ENCODE data around the gene TSHZ2. TPM values are rescaled to one million over a fixed set of nuclear protein-coding genes. Genes with fewer than 3 reads are reported as not detected.

Gene TSHZ2
- total RNA-seq, 3 donors from 2014 or later (not counting 1 experiment from before 2014, with no cell fraction given) = 1.8 to 1.9 TPM; not detected in 1

DNA sequence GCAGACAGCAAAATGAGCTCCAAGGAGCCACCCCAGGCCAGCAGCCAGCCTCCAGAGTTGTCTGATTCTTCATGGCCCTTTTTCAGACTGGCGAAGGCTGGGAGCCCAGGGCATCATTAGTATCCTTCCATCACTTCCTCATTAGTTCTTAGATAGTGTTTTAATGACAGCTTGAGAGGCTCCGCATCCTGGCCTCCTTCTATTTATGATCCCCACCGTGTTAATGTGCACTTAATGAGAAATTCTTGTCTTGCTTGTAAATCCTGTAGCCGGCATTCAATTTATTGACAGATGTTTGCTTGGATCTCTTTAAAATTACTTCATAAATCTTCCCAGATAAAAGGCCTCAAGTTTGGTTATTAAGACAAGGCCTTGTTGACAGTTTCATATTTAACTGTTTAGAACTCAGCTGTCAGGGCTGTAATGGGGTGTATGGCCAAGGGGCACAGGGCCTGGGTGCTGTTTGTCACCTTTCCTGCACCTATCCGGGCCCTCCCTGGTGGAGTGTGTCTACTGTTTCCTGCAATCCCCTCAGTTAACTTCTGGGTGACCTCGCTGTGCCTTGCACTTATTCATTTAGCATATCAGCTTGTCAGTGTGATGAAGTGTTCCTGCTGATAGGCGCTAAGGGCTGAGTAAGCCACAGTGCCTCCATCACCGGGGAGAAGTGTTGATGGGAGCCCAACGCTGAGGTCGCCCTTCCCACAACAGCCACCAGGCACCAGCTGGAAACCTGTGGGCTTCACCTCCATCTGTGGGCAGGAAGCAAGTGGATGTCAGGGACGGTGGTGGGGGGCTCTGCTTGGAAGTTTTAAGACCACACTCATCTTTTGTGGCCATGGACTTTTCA lies 169.3 kb downstream of the TSHZ2 start:
- no peak for ATAC-seq
- no peaks in the 10 kb centered on the region for H3K9me3 ChIP-seq (ENCODE audit: control insufficient read depth, insufficient read depth, low read length)
- Mint-ChIP-seq H3K4me3 (no peak overlapping the region), H3K27me3 (ENCODE audit: low read depth in 2 of 2) (peaks cover 18 to 33% of the 10 kb centered on the region in 2 donors), H3K36me3 (no peaks in the 10 kb centered on the region), H3K27ac (no peak overlapping the region), H3K4me1 (no peaks in the 10 kb centered on the region), H3K9me3 (no peaks in the 10 kb centered on the region)
- H3K27me3 ChIP-seq (ENCODE audit: control insufficient read depth, insufficient read depth, low read length) = no peaks in the 10 kb centered on the region
- no peaks in the 10 kb centered on the region for H3K36me3 ChIP-seq (ENCODE audit: control insufficient read depth, insufficient read depth, low read length)
- TF ChIP-seq CTCF (IDR thresholded peaks at IDR 0.05) = no peak
- no peak for DNase-seq
- no peak overlapping the region for H3K27ac ChIP-seq (ENCODE audit: low read length)
- H3K4me3 ChIP-seq (ENCODE audit: low read length) = no peak overlapping the region
- WGBS (ENCODE audit: insufficient coverage) = 68% methylated on average over 10 of the region's 11 CpGs
- intact Hi-C loops (cut with micrococcal nuclease) = no loop called here
- no peaks in the 10 kb centered on the region for H3K4me1 ChIP-seq (ENCODE audit: control insufficient read depth, insufficient read depth, low read length)

DNA sequence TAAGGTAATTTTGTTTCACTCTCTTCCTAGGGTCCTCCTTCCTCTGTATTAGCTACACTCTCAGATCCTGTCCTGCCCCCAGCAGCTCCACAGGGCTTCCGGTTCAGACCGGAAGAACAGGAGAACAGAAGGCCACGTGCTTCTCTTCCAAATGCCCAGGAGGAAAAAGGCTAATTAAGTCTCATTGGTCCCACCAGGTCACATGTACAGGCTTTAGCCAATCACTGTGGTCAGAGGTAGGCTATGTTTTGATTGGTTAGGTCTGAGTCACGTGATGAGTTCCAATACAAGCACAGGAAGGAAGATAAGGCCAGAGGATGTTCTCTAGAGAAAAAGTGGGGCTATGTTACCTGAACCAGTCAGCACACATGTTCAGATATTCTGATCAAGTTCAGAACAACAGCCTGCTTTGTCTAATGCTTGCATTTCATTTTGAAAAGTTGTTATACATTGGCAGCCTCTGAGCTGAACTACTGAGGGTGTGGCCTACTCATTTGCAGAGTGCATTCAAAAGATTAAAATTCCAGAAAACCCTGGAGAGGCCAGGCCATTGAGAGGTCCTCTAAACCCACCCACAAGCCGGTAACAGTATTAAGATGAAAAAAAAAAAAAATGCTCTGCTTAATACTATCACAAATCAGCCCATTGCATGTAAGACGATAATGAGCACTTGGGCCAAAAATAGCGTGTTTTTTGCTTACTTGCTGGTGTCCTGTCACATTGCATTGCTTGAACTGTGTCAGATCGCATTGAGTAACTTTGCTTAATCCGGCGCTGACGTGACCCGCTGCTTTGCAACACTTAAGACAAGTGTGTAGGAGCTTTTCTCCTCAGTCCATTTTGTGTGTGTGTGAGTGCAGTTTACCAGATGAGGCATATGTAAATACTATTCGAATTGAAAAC lies 170.3 kb downstream of the TSHZ2 start:
- no peak for TF ChIP-seq CTCF (IDR thresholded peaks at IDR 0.05)
- no peaks in the 10 kb centered on the region for H3K27me3 ChIP-seq (ENCODE audit: control insufficient read depth, insufficient read depth, low read length)
- no peaks in the 10 kb centered on the region for H3K36me3 ChIP-seq (ENCODE audit: control insufficient read depth, insufficient read depth, low read length)
- H3K9me3 Mint-ChIP-seq = no peaks in the 10 kb centered on the region
- no peak overlapping the region for H3K27ac ChIP-seq (ENCODE audit: low read length)
- H3K4me3 ChIP-seq (ENCODE audit: low read length) = no peak overlapping the region
- ATAC-seq (no peak), DNase-seq (no peak)
- intact Hi-C loops (cut with micrococcal nuclease) = no loop called here
- H3K36me3 Mint-ChIP-seq = no peaks in the 10 kb centered on the region
- no peaks in the 10 kb centered on the region for H3K9me3 ChIP-seq (ENCODE audit: control insufficient read depth, insufficient read depth, low read length)
- no peaks in the 10 kb centered on the region for H3K4me1 ChIP-seq (ENCODE audit: control insufficient read depth, insufficient read depth, low read length)
- peaks cover 17 to 43% of the 10 kb centered on the region in 2 donors for H3K27me3 Mint-ChIP-seq (ENCODE audit: low read depth in 2 of 2)
- no peaks in the 10 kb centered on the region for H3K4me1 Mint-ChIP-seq
- no peak overlapping the region for H3K4me3 Mint-ChIP-seq
- no peak overlapping the region for H3K27ac Mint-ChIP-seq
- WGBS (ENCODE audit: insufficient coverage) = 87% methylated on average over 11 of the region's 13 CpGs

GRCh38 chr20:53146201-53146891 lies 174.2 kb downstream of the TSHZ2 start:
- no peaks in the 10 kb centered on the region for H3K9me3 Mint-ChIP-seq
- WGBS (ENCODE audit: insufficient coverage) = 80% methylated on average over 6 of the region's 10 CpGs
- no peaks in the 10 kb centered on the region for H3K36me3 Mint-ChIP-seq
- no peak overlapping the region for H3K4me3 Mint-ChIP-seq
- intact Hi-C loops (cut with micrococcal nuclease) = no loop called here
- H3K27ac Mint-ChIP-seq = no peak overlapping the region
- H3K4me3 ChIP-seq (ENCODE audit: low read length) = no peak overlapping the region
- H3K27me3 Mint-ChIP-seq (ENCODE audit: low read depth in 2 of 2) = peaks cover 18 to 53% of the 10 kb centered on the region in 2 donors
- TF ChIP-seq CTCF (IDR thresholded peaks at IDR 0.05) = no peak
- no peaks in the 10 kb centered on the region for H3K4me1 ChIP-seq (ENCODE audit: control insufficient read depth, insufficient read depth, low read length)
- H3K9me3 ChIP-seq (ENCODE audit: control insufficient read depth, insufficient read depth, low read length) = no peaks in the 10 kb centered on the region
- ATAC-seq = no peak
- H3K4me1 Mint-ChIP-seq = no peaks in the 10 kb centered on the region
- H3K27ac ChIP-seq (ENCODE audit: low read length) = no peak overlapping the region
- H3K27me3 ChIP-seq (ENCODE audit: control insufficient read depth, insufficient read depth, low read length) = no peaks in the 10 kb centered on the region
- no peak for DNase-seq
- H3K36me3 ChIP-seq (ENCODE audit: control insufficient read depth, insufficient read depth, low read length) = no peaks in the 10 kb centered on the region
